Adrenal gland (tissue), 5 donors: ENCODE results near the gene CXorf58.

Experiments
- CTCF ChIP-seq, 6 experiments: fragments of 450-650 bp in 4 of 6; fragments of 200-600 bp in 2 of 6; sonication (generic) in 1 of 6; IDR thresholded peaks; 1 replicate in 5 of 6; 2 replicates in 1 of 6; pipeline versions ENCODE4 v1.5.1 to v1.8.0; 2016 to 2021; ENCODE audit warnings: antibody characterized with exemption in 6 of 6, mild to moderate bottlenecking in 2 of 6, moderate library complexity in 1 of 6
- POLR2A ChIP-seq, 2 donors: fragments of 450-650 bp; IDR thresholded peaks; one replicate each; pipeline ENCODE4 v1.6.1; 2017; ENCODE audit warnings: antibody characterized with exemption in 2 of 2, mild to moderate bottlenecking in 2 of 2, moderate library complexity in 1 of 2
- donor health status: DM: no; HTN: no; CAD: no.

- TF ChIP-seq CTCF (IDR thresholded peaks at IDR 0.05), result no peak
- no peak for TF ChIP-seq POLR2A (IDR thresholded peaks at IDR 0.05)
These were observed 12.0 kb downstream of the CXorf58 start for GRCh38 chrX:23919706-23920320.
